Tibial nerve (tissue), 4 donors: ENCODE measurements around the gene NFATC3.

ENCODE experiments used
- EP300 ChIP-seq, 2 donors: sonication (generic); formaldehyde crosslinking; IDR thresholded peaks; one replicate each; pipeline ENCODE4 v1.6.1; 2017; ENCODE audit warnings: antibody characterized with exemption in 2 of 2, mild to moderate bottlenecking in 1 of 2
- TF ChIP-seq, protein P1 (sequence below), 5 experiments: fragments of 200-600 bp in 3 of 5; fragments of 450-650 bp in 2 of 5; sonication (generic) in 3 of 5; IDR thresholded peaks; one replicate each; pipeline ENCODE4 v1.5.1; 2016 to 2019; ENCODE audit warnings: antibody characterized with exemption in 5 of 5, mild to moderate bottlenecking in 3 of 5, moderate library complexity in 2 of 5

DNA sequence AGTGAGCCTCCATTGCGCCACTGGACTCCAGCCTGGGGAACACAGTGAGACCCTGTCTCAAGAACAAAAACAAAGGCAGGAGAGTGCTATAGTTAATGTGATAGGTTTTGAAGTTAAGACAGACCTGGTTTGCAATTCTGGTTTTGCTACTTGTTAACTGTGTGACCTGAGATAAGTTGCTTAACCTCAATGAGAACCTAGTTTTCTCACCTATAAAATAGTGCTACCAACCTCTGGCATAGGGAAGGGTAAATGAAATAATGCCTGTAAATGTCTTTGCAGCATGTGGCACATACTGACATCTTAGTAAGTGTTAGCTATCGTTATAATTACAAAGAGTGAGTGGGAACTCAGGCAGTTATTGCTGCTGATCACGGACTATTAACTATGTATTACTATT is 29.8 kb upstream of the NFATC3 start:
- no peak for TF ChIP-seq EP300 (IDR thresholded peaks at IDR 0.05)
- TF ChIP-seq, protein P1, sequence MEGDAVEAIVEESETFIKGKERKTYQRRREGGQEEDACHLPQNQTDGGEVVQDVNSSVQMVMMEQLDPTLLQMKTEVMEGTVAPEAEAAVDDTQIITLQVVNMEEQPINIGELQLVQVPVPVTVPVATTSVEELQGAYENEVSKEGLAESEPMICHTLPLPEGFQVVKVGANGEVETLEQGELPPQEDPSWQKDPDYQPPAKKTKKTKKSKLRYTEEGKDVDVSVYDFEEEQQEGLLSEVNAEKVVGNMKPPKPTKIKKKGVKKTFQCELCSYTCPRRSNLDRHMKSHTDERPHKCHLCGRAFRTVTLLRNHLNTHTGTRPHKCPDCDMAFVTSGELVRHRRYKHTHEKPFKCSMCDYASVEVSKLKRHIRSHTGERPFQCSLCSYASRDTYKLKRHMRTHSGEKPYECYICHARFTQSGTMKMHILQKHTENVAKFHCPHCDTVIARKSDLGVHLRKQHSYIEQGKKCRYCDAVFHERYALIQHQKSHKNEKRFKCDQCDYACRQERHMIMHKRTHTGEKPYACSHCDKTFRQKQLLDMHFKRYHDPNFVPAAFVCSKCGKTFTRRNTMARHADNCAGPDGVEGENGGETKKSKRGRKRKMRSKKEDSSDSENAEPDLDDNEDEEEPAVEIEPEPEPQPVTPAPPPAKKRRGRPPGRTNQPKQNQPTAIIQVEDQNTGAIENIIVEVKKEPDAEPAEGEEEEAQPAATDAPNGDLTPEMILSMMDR (IDR thresholded peaks at IDR 0.05), result no peak
